Left renal cortex interstitium (tissue), 4 donors: ENCODE data around the gene FBXL19. TPM values are rescaled to one million over a fixed set of nuclear protein-coding genes. Genes with fewer than 3 reads are reported as not detected.
A peak's percentile ranks its signal among the peaks of the same experiment; 100 is the strongest.

Source experiments
- DNase-seq, 4 donors: peaks; one replicate each; pipeline ENCODE4 v3.0.0-alpha.2; 2013; ENCODE audit warnings: low read depth in 4 of 4, low spot score in 2 of 4, missing footprints in 1 of 4
- polyA plus RNA-seq, 4 donors: library from polyadenylated mRNA; unstranded; fragments of 120-200 nt; gene quantifications; one replicate each; pipeline ENCODE4 v1.2.1, GENCODE V29; 2013; ENCODE audit not compliant: insufficient read length in 4 of 4

The FBXL19 gene
- polyA plus RNA-seq, 4 donors: 16.3 to 38.8 (median 27.4) TPM

DNA sequence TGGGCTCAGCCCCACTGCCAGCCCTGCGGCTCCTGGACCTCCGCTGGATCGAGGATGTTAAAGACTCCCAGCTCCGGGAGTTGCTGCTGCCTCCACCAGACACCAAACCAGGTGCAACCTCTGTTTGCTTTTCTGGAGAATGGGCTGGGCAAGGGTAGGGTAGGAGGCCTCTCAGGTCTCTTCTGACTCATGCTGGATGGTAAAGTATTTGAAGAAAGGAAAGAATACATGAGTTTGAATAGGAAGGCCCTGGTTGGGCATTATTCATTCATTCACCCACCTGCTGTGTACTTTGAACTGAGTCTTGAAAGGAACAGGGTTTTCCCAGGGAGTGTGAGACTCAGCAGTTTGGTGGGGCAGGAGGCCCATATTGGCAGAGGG lies 19.0 kb downstream of the FBXL19 start:
- DNase-seq: no peak

DNA sequence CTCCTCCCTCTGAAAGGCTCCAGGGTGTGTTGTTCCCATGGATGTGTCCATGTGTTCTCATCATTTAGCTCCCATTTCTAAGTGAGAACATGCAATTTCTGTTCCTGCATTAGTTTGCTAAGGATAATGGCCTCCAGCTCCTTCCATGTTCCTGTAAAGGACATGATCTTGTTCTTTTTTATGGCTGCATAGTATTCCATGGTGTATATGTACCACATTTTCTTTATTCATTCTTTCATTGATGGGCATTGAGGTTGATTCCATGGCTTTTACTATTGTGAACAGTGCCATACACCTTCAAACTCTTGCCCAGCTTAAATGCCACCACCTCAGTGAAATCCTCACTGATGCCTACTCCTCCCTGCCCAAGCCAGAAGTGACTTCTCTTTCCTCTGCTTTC lies 21.0 kb downstream of the FBXL19 start:
- DNase-seq: no peak

DNA sequence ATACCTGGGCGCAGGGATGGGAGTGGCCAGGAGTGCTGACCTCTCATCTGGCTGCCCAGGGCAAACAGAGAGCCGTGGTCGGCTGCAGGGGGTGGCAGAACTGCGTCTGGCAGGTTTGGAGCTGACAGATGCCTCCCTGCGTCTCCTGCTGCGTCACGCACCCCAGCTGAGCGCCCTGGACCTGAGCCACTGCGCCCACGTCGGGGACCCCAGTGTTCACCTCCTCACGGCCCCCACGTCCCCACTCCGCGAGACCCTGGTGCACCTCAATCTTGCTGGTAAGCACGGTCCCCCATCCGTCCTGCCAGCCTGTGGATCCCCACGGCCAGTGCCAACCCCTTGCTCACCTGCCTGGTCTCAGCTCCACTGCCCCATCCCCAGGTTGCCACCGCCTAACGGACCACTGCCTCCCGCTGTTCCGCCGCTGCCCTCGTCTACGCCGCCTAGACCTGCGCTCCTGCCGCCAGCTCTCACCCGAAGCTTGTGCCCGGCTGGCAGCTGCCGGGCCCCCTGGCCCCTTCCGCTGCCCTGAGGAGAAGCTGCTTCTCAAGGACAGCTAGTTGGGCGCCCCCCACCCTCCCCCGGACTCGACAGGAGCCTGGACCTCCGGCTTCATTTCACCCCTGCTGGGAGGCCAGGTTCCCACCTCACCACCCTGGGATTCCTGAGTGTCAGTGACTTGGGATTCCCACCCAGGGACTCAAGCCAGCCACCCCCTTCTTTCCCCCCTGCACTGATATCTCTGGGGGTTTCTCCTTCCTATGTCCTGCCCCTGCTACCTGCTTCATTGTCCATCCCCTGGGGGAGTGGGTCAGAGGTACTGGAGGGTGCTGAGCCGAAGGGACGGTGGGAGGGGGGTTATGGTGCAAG lies 23.5 kb downstream of the FBXL19 start:
- DNase-seq: no peak

DNA sequence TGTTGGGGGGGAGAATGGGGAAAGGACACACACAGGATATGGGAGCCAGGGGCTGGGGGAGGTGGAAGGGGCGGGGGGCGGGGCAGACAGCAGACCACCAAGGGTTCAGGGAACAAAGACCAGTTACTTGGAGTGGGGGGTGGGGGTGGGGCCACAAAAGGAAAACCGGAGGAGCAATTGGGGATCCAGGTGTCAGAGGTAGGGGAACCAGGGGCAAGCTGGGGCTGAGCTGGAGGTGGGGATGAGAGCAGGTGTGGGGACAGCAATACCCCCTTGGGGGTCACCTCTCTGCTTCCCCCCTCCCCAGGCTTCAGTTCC lies 24.1 kb downstream of the FBXL19 start:
- DNase-seq: no peak

DNA sequence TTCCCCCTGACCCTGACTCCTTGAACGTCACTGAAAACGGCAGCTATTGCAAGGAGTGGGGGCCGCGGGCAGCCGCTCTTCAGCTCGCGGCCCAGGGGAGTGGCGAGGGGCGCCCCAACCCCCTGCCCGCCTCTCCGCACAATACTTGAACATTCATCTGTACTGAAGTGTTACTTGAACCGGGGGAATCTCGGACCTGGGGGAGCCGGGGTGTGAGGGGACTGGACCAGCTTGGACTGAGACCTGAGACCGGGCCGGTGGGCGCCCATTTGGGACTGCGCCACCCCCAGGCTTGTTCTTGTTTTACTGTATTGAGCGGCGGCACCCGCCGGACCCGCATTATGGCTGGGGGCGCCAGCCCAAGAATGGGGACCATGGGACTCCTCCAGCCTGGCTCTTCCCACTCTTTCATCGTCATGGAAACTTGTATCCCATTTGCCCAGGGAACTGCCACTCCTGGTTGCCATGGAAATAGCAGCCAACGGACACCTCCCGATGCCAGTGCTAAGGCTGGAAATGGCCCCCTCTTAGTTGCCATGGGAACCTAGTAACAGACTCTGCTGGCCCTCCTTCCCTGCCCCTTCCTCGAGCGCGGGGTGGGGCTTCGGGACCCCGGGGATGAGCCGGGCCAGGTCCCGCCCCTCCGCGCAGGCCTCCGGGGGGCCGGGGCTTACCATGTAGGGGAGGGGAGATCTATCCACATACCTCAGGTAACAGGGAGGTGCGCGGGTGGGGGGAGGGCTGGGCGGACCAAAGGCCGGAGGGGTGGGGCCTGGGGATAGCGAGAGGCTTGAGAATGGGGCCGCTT lies 24.7 kb downstream of the FBXL19 start:
- DNase-seq: peak; percentile 94 to 99 (median 98)

DNA sequence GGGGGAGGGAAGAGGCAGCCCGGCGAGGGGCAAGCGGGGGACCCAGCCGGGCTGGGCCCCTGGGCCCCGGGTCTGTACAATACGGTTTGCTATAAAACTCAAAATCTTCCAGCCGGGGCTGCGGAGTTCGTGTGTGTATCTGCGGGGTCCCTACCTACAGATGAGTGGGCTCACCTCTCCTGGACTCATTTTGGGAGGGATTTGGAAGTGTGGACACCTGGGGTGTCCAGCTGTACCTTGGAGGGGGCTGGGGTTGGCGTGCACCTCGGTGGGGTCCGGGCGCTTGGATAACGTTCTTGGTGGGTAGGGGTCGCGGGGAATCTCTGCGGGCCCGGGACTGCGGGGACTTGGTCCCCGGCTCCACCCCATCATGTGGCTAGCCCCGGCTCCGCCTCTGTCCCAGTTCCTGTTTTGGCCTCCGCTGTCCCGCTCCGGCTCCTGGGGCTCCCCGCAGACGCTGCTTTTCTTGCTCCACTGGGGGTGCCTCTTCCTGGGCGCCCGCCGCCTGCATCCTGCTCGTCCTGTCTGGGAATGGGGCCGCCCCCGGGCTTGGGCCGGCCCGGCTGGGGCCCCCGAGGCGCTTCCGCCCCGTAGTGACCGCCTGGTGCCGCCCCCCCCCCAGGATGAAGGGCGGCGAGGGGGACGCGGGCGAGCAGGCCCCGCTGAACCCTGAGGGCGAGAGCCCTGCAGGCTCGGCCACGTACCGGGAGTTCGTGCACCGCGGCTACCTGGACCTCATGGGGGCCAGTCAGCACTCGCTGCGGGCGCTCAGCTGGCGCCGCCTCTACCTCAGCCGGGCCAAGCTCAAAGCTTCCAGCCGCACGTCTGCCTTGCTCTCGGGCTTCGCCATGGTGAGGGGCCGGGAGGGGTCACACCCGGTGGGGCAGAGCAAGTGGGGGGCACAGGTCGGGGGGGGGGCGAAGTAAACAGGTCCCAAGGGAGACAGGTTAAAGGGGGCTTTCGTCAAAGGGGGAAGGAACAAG lies 25.6 kb downstream of the FBXL19 start, which contains the start of gene ORAI3:
Gene ORAI3 (plus strand): TSS at position 402 of the 983 bp plus-strand sequence. CDS start 222 bp downstream, at position 624.
- DNase-seq: no peak

DNA sequence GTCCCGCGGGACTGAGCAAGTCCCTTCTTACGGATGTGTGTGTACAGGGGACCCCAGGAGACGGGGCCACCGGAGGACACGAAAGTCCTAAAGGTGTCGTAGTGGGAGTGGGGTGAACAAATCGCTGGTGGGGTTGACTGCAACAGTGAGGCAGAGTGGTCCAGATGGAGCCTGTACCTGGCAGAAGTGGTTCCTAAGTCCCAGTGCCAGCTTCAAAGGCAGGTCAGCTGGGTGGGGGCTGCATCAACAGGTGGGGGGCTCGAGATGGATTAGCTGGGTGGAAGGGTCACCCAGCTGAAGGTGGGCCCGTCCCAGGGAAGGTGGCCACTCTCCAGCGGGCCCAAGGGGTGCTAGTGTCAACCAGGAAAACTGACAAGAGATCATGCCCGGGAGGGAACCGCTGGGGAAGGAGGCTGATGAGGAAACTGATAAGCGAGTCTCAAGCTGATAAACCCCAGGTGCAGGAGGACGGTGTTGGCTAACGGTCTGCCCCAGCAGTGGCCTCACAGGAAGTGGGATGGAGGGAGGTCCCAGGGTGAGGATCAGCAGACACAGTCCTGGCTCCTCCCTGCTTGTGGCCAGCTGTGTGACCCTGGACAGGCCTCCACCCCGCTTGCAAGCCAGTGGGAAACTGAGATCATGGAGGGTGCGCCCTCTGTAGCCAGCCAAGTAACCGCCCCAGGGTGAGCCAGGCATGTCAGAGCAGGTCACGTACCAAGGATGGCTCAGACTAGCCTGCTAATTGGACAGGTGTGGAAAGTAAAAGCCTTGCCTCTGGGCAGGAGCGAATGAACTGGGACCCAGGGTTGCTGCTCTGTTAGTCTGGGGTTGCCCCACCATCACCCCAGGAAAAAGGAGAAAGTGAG lies 26.5 kb downstream of the FBXL19 start:
- no peak for DNase-seq

DNA sequence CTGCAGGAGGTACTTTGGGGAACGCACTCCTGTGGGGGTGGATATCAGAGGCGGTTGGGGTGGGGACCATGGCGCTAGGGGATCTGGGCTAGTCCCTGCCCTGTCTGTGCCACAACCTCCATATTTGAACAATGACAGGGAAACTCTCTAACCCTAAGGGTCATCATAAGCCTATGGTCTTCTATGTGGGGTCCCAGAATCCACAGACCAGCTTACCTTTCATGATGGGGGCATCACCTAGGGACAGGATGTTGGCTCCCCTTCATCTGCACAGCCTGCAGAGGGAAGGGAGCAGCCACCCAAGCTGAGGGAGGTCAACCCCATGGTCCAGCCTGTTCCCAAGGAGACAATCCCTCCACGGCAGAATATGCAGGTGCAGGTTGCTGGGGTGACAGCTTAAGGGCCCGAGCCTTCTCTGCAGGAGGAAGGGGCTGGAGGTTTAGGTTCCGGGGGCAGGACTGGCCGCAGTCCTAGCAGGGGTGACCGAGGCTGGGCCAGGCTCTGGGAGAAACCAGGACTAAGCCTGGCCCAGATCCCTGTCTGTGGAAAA lies 27.2 kb downstream of the FBXL19 start:
- no peak for DNase-seq

DNA sequence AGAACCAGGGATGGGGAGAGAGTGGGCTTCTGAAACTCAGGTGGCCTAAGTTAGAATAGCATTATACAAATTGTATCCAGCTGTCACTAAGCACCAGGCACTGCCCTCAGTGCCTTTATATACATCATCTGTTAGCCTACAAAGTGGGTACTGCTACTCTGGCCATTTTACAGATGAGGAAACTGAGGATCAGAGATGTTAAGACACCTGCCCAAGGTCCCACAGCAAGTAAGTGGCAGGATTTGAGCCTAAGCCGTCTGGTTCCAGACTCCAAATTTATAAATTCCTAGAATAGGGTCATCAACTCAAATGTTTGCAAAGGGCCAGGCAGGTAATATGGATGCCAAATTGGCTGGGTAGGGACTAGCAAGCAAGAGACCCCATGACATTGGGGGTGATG lies 27.8 kb downstream of the FBXL19 start:
- no peak for DNase-seq

DNA sequence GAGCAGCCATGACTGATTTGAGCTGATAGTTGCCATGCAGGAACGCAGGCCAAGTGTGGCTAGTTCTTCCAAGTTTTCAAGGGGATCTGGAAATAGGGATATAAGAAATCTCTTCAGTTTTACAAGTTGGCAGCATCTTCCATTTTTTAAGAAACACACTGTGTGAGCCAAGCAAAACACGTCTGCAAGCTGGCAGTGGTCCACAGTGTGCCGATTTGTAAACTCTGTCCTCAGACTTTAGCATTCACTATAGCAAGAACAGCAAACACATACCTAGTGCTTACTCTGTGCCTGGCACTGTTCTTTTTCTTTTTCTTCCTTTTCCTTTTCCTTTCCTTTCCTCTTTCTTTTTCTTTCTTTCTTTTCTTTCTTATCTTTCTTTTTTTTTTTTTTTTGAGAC lies 28.4 kb downstream of the FBXL19 start:
- DNase-seq: no peak

DNA sequence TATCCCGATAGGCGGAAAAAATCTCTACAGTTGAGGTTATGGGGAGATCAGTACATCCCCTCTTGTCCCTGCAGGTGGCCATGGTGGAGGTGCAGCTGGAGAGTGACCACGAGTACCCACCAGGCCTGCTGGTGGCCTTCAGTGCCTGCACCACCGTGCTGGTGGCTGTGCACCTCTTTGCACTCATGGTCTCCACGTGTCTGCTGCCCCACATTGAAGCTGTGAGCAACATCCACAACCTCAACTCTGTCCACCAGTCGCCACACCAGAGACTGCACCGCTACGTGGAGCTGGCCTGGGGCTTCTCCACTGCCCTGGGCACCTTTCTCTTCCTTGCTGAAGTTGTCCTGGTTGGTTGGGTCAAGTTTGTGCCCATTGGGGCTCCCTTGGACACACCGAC lies 29.7 kb downstream of the FBXL19 start:
- no peak for DNase-seq

DNA sequence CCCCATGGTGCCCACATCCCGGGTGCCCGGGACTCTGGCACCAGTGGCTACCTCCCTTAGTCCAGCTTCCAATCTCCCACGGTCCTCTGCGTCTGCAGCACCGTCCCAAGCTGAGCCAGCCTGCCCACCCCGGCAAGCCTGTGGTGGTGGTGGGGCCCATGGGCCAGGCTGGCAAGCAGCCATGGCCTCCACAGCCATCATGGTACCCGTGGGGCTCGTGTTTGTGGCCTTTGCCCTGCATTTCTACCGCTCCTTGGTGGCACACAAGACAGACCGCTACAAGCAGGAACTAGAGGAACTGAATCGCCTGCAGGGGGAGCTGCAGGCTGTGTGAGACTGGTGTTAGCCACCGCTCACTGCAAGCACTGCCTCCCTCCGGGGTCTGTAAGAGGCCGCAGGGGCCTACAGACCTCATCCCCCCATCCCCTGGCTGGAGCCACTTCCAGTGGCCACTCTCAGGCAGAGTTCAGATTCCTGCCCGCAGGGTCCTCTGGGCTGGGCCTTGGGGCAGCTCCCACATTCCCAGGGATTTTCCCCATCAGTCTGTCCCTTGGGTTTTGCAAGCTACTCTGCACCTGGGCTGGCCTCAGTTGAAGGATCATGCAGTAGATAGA lies 30.2 kb downstream of the FBXL19 start:
- DNase-seq: peak in 3 of 4 donors; percentile 56 to 78 (median 65)

DNA sequence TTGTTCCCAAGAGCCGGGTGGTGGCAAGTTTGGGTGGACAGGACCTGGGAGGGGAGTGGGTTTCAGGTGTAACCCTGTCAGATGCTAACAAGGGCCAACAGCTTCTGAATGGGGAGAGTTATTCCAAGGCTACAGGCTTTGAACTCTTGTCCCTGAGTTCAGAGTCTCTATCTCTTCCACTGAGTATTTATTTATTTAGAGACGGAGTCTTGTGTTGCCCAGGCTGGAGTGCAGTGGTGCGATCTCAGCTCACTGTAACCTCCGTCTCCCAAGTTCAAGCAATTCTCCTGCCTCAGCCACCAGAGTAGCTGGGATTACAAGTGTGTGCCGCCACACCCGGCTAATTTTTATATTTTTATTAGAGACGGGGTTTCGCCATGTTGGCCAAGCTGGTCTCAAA lies 31.6 kb downstream of the FBXL19 start:
- no peak for DNase-seq

DNA sequence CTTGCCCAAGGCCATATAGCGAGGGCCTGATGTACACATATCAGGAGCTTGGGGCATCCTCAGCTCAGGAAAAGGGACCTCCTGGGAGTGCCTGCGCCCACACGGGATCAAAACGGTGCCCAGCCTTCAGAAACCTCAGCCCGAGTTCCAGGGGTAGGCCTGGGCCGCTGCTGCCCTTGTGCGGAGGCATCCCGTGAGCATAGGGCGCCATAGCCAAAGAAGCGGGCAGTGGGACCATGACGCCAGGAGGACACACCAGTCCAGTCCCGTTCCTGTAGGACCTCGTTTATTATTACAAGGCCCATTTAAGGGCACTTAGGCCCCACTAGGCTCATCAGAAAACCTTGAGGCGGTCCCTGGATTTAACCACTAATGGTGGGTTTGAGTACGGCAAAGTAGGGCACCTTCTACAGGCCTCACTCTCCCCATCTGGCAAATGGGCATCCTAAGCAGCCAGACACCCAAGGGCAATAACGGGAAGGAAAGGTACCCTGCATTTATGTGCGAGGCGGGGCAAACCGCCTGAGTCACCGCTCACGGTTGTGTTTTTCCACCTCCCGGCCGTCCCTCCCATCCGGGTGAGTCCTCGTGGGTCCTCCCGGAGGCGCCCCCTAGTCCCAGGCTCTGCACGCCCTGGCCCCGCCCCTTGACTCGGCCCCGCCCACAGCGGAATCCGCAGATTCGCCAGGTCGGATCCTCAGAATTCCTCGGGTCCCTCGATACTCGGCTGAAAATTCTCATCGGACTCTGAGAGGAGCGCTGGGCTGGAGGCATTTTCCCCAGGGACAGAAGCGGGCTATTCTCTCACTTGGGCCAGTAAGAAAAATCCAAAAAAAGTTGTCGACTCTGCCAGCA lies 33.5 kb downstream of the FBXL19 start:
- peak in 1 of 4 donors; percentile 79 for DNase-seq

DNA sequence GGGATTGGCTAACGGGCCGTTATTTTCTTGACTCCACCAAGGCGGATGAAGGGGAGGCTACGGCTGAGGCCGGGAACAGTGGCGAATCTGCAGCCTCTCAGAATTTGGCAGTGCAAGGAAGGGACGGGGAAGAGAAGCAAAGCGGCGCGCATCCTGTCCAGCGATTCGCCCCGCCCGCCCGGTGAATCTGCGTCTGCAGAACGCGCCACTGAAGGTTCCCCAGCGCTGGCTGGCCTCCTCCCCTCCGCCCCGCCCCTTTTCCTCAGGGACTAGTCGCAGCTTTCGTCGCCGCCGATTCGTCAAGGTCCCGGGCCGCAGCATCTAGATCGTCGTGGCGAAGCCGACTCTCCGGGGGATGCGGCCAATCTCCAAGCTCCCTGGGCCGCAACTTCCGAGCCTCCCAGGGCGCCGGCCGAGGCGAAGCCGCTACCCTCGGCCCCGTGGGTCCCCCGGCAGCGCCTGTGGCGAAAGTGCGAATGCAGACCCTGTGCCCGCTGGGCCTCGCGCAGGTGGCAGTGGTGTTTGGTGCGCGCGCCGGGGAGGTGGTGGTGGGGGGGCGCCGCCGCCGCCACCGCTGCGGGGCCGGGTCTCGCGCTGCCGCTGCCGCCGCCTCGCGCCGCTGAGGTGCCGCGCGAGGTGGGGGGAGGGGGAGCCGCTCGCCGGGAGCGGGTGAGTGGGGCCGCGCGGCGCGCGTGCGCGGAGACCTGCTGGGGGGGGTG lies 34.2 kb downstream of the FBXL19 start, which contains the start of gene SETD1A:
Gene SETD1A (plus strand): TSS at position 299 of the 719 bp plus-strand sequence. CDS start 978 bp downstream, outside the sequence.
- DNase-seq: peak; percentile 90 to 96 (median 93)

DNA sequence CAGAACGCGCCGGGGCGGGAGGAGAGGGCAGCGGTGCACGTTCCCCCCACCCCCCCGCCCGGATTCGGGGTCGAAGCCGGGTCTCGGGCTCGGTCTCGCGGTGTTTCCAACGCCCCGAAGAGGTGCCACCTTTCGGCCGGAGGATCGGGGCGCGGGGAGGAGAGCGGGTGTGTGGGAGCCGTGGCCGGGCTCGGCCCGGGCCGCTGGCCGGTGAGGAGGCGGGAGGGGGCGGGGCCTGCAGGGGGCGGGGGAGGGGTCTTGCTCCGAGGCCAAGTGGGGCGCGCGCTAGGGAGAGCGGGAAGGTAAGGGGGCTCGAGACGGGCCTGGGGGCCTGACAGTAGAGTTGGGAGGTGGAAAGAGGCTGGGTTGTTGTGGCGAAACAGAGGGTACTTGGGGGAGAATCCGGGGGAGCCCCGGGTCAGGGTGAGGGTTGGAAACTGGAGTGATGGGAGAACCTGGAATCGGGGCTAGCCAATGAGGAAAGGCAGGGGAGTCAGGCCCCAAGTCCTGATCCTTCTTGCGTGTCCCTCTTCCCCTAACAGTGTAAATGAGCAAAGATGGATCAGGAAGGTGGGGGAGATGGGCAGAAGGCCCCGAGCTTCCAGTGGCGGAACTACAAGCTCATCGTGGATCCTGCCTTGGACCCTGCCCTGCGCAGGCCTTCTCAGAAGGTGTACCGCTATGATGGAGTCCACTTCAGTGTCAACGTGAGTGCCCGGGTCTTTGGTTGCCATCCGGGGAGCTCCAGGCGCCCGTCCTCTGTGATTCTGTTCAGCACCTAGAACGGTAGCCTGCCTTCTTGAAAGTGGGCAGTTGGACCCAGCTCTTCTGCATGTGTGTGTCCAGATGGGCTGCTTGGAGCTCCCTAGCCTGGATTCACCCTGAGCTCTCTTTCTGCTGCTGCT lies 35.1 kb downstream of the FBXL19 start:
- no peak for DNase-seq
